ENCODE measurements around the gene C20orf202. TPM values are rescaled to one million over a fixed set of nuclear protein-coding genes. Genes with fewer than 3 reads are reported as not detected.
"Not testable (repeated sequence)": the region's sequence is repeated elsewhere in the genome, so short reads cannot be mapped to it uniquely, and the experiment has no call there.

C20orf202 gene
- total and polyA plus RNA-seq, 3 experiments from 2014 or later, result not detected

DNA sequence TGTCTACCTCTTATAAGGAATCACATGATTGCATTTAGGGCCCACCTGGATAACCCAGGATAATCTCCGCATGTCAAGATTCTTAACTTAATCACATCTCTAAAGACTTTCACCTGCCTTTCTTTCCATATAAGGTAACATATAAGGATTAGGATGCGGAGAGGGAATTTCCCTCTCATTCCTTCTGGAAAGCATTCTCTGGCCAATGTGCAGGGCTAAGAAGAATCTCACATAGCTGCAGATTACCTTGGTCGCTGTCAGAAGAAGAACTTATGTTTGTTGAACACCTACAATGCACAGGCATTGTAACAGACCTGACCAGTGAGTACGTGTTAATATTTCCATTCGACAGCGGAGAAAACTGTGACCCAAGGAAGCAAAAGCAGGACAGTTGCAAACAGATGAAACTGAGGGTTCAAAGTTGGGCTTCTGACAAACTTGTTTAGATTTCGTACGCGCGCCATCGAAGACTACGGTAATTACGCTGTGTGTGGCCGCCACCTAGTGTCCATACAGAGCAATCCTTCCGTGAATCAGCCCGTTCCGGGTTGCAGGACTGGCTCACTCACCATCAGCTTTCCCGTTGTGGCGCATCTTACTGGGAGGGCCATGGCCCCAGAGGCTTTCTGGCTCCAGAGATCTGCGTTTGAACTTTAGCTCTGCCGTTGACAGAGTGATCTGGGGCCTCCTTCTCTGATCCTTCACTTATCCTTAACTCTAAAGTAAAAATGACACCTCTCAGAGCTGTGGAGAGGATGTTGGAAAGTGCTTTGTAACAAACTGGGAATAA lies 9.5 kb downstream of the C20orf202 start:
- H3K9me3 Mint-ChIP-seq, result no peaks in the 10 kb centered on the region
- H3K36me3 ChIP-seq (ENCODE audit: insufficient read depth, low read length), result no peaks in the 10 kb centered on the region
- H3K27me3 Mint-ChIP-seq, result peaks cover 9 to 21% of the 10 kb centered on the region in 2 donors
- no peaks in the 10 kb centered on the region for H3K27me3 ChIP-seq (ENCODE audit: insufficient read depth, low read length, poor library complexity, severe bottlenecking)
- no peaks in the 10 kb centered on the region for H3K9me3 ChIP-seq (ENCODE audit: low read length)
- H3K36me3 Mint-ChIP-seq, result no peaks in the 10 kb centered on the region
- peaks cover 14 to 21% (median 17%) of the 10 kb centered on the region in 3 donors for H3K4me1 Mint-ChIP-seq
- H3K4me3 ChIP-seq (ENCODE audit: low read length), result no peak overlapping the region
- CTCF ChIA-PET, result interaction anchor here (0.9 to 2.0 kb wide), 12 partner anchors 11 to 564 kb away, joined by 3 to 6 read pairs (median 3); partner anchors contain the start of genes RAD21L1 and TMEM74B
- H3K27ac Mint-ChIP-seq, result no peak overlapping the region
- POLR2A ChIA-PET, result no interaction called here
- peak overlapping the region in 3 of 7 donors; percentile 1 to 27 (median 5) for H3K4me3 Mint-ChIP-seq
- no peak overlapping the region for H3K27ac ChIP-seq (ENCODE audit: low read depth, low read length)
- peak; percentile 33 to 73 (median 49) for DNase-seq
- peaks cover 33% of the 10 kb centered on the region for H3K4me1 ChIP-seq (ENCODE audit: insufficient read depth, low read length)

DNA sequence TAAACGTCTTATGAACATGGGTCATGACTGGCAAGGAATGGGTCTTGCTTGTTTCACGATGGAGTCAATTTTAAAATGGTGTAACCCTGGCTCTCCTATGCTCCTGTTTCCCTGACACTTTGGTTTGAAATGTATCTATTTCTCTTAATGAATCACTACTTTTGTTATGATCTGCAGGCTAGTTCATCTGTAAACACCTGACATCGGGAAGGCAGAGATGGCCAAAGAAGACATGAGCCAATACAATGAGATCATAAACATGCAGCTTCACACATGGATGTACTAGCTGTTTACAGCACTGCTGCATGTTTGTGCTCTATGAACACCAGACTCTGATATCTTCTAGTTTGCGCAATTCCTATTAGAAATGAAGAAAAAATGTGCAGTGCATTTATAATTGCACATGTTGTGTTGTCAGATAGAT lies 11.6 kb downstream of the C20orf202 start:
- Histone ChIP-seq H3K4me3 (ENCODE audit: low read length) (no peak overlapping the region), H3K9me3 (ENCODE audit: low read length) (no peaks in the 10 kb centered on the region), H3K27ac (ENCODE audit: low read depth, low read length) (no peak overlapping the region), H3K36me3 (ENCODE audit: insufficient read depth, low read length) (no peaks in the 10 kb centered on the region), H3K4me1 (ENCODE audit: insufficient read depth, low read length) (peaks cover 34% of the 10 kb centered on the region), H3K27me3 (ENCODE audit: insufficient read depth, low read length, poor library complexity, severe bottlenecking) (no peaks in the 10 kb centered on the region)
- Mint-ChIP-seq H3K4me3 (no peak overlapping the region), H3K27ac (no peak overlapping the region), H3K9me3 (no peaks in the 10 kb centered on the region), H3K4me1 (peaks cover 14 to 21% (median 17%) of the 10 kb centered on the region in 3 donors), H3K27me3 (peaks cover 16 to 31% of the 10 kb centered on the region in 2 donors), H3K36me3 (no peaks in the 10 kb centered on the region)
- ChIA-PET CTCF (no interaction called here), POLR2A (no interaction called here)
- DNase-seq, result no peak

DNA sequence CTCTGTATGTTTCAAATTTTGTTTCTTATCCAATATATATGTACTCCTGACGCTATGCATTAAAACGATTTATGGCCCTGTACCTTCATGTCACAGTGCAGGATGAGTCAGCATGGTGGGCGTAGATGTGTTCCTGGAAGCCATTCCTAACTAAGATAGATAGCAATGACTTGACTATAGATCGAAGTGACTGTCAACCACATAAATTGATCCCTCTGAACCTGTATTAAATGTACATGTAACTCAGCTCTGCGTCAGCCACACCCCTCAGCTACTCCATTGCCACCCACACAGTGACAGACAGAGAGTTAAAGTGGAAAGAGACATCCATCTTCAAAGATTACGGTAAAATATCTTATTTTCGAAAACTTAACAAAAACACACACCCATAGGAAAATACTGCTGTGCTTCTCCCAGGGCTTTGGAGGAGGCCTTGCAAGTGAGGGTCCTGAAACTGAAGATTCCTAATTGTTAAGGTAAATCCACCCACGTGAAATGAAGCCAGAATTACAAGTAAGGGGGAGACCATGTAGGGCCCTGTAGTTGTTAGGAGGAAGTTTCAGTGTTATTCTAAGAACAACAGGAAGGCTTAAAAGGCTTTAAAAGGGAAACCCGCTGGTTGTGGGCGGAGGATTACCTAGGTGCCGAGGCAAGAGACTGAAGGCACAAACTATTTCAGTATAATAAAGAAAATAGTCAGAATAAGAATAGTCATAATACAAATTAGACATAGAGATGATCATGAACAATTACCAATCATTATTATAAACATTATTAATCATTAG lies 12.3 kb downstream of the C20orf202 start:
- peaks cover 34% of the 10 kb centered on the region for H3K4me1 ChIP-seq (ENCODE audit: insufficient read depth, low read length)
- Mint-ChIP-seq H3K9me3 (no peaks in the 10 kb centered on the region), H3K27ac (peak overlapping the region in 6 of 8 donors; percentile 27 to 91 (median 63)), H3K36me3 (no peaks in the 10 kb centered on the region), H3K4me3 (peak overlapping the region in 5 of 7 donors; percentile 2 to 59 (median 33)), H3K27me3 (peaks cover 16 to 31% of the 10 kb centered on the region in 2 donors), H3K4me1 (peaks cover 14 to 21% (median 17%) of the 10 kb centered on the region in 3 donors)
- no peaks in the 10 kb centered on the region for H3K27me3 ChIP-seq (ENCODE audit: insufficient read depth, low read length, poor library complexity, severe bottlenecking)
- H3K27ac ChIP-seq (ENCODE audit: low read depth, low read length), result peak overlapping the region; percentile 4
- CTCF ChIA-PET, result no interaction called here
- DNase-seq, result peak in 1 of 5 donors; percentile 43
- no peak overlapping the region for H3K4me3 ChIP-seq (ENCODE audit: low read length)
- no peaks in the 10 kb centered on the region for H3K36me3 ChIP-seq (ENCODE audit: insufficient read depth, low read length)
- POLR2A ChIA-PET, result no interaction called here
- H3K9me3 ChIP-seq (ENCODE audit: low read length), result no peaks in the 10 kb centered on the region

DNA sequence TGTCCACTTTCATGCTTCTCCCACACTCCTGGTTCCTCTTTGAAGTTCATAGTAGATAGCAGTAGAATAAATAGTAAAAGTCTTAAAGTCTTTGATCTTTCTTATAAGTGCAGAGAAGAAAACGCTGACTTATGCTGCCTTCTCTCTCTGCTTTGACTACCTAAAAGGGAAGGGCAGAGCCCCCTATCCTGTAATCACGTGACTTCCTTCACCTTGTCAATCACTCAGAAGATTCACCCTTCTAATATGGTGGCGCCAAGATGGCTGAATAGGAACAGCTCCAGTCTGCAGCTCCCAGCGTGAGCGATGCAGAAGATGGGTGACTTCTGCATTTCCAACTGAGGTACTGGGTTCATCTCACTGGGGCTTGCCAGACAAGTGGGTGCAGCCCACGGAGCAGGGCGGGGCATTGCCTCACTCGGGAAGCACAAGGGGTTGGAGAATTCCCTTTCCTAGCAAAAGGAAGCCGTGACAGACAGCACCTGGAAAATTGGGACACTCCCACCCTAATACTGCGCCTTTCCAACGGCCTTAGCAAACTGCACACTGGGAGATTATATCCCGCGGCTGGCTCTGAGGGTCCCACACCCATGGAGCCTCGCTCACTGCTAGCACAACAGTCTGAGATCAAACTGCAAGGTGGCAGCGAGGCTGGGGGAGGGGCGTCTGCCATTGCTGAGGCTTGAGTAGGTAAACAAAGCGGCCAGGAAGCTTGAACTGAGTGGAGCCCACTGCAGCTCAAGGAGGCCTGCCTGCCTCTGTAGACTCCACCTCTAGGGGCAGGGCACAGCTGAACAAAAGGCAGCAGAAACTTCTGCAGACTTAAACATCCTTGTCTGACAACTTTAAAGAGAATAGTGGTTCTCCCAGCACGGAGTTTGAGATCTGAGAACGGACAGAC lies 13.5 kb downstream of the C20orf202 start:
- Mint-ChIP-seq H3K4me3 (peak overlapping the region in 1 of 7 donors; percentile 49), H3K4me1 (peaks cover 14 to 21% (median 17%) of the 10 kb centered on the region in 3 donors), H3K27me3 (peaks cover 17 to 28% of the 10 kb centered on the region in 2 donors), H3K27ac (peak overlapping the region in 1 of 8 donors; percentile 5)
- H3K36me3 Mint-ChIP-seq; CTCF ChIA-PET; H3K9me3 ChIP-seq (ENCODE audit: low read length); H3K9me3 Mint-ChIP-seq; H3K36me3 ChIP-seq (ENCODE audit: insufficient read depth, low read length); H3K4me3 ChIP-seq (ENCODE audit: low read length); H3K27me3 ChIP-seq (ENCODE audit: insufficient read depth, low read length, poor library complexity, severe bottlenecking); POLR2A ChIA-PET; H3K27ac ChIP-seq (ENCODE audit: low read depth, low read length): not testable (repeated sequence)
- peak in 1 of 5 donors; percentile 37 for DNase-seq
- H3K4me1 ChIP-seq (ENCODE audit: insufficient read depth, low read length), result peaks cover 34% of the 10 kb centered on the region

DNA sequence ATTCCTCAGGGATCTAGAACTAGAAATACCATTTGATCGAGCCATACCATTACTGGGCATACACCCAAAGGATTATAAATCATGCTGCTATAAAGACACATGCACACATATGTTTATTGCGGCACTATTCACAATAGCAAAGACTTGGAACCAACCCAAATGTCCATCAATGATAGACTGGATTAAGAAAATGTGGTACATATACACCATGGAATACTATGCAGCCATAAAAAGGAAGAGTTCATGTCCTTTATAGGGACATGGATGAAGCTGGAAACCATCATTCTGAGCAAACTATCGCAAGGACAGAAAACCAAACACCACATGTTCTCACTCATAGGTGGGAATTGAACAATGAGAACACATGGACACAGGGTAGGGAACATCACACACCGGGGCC lies 19.5 kb downstream of the C20orf202 start:
- DNase-seq; H3K36me3 ChIP-seq (ENCODE audit: insufficient read depth, low read length); H3K36me3 Mint-ChIP-seq; H3K4me3 ChIP-seq (ENCODE audit: low read length); POLR2A ChIA-PET; H3K9me3 Mint-ChIP-seq; H3K4me1 ChIP-seq (ENCODE audit: insufficient read depth, low read length); H3K27ac ChIP-seq (ENCODE audit: low read depth, low read length); CTCF ChIA-PET; H3K9me3 ChIP-seq (ENCODE audit: low read length); H3K27me3 ChIP-seq (ENCODE audit: insufficient read depth, low read length, poor library complexity, severe bottlenecking): not testable (repeated sequence)
- peak overlapping the region in 1 of 7 donors; percentile 64 for H3K4me3 Mint-ChIP-seq
- peaks cover 14 to 20% of the 10 kb centered on the region in 2 donors for H3K27me3 Mint-ChIP-seq
- H3K4me1 Mint-ChIP-seq, result peaks cover 16 to 24% (median 16%) of the 10 kb centered on the region in 3 donors
- peak overlapping the region in 1 of 8 donors; percentile 43 for H3K27ac Mint-ChIP-seq

DNA sequence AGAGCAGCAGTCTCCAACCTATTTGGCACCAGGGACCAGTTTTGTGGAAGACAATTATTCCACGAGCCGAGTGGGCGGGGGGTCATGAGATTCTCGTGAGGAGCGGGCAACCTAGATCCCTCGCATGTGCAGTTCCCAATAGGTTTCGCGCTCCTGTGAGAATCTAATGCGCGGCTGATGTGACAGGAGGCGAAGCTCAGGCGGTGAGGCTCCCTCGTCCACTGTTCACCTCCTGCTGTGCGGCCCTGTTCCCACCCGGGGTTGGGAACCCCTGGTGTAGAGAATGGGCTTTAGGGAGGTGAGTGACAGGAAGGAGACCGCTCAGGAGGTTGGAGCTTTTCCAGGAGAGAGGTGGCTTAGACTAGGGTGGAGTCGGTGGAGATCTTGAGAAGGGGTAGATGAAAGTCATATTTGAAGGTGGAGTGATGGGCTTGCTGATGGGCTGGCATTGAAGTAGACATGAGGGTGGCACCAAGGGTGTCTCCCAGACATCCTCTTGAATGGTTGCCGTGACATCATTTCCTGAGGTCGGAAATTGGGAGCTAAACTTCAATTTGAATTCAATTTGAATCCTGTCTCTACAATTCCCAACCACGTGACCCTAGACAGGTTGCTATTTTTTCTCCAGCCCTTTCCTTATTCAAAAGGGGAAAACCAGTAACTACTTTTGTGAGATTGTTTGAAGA lies 21.1 kb downstream of the C20orf202 start:
- H3K9me3 ChIP-seq (ENCODE audit: low read length), result no peaks in the 10 kb centered on the region
- H3K27ac ChIP-seq (ENCODE audit: low read depth, low read length), result no peak overlapping the region
- Mint-ChIP-seq H3K27me3 (peaks cover 4 to 18% of the 10 kb centered on the region in 2 donors), H3K4me3 (peak overlapping the region; percentile 0 to 85 (median 49)), H3K9me3 (peaks cover 2 to 8% (median 3%) of the 10 kb centered on the region in 5 donors), H3K36me3 (no peaks in the 10 kb centered on the region), H3K4me1 (peaks cover 16 to 24% (median 16%) of the 10 kb centered on the region in 3 donors), H3K27ac (peak overlapping the region in 6 of 8 donors; percentile 7 to 86 (median 40))
- H3K36me3 ChIP-seq (ENCODE audit: insufficient read depth, low read length), result no peaks in the 10 kb centered on the region
- ChIA-PET POLR2A (interaction anchor here (0.8 kb wide), 1 partner anchor 26 kb away, joined by 3 read pairs; no protein-coding TSS in a partner anchor), CTCF (interaction anchor here (1.0 kb wide), 1 partner anchor 12 kb away, joined by 3 read pairs; no protein-coding TSS in a partner anchor)
- peaks cover 8% of the 10 kb centered on the region for H3K4me1 ChIP-seq (ENCODE audit: insufficient read depth, low read length)
- H3K27me3 ChIP-seq (ENCODE audit: insufficient read depth, low read length, poor library complexity, severe bottlenecking), result no peaks in the 10 kb centered on the region
- no peak overlapping the region for H3K4me3 ChIP-seq (ENCODE audit: low read length)
- DNase-seq, result no peak

DNA sequence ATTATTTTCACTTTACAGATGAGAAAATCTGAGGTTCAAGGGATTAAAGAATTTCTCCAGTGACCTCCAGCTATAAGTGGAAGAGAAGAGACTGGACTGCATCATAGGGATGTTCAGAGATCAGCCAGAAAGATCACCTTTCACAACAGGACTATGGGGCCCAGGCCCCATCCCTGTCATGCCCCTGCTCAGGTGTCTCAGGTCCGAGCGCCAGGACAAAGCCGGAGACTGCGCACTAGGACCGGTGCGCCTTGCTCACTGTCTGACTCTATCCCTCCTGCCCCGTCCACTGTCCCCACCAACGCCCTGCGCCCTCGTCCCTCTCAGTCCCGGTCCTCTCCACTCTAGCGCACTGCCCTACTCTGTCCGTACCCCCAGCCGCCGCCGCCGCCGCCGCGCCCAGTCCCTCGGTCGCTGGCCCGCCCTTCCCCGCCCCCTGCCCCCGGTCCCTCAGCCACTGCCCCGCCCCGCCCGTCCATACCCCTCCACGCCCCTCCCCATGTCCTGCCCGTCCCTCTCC lies 22.1 kb downstream of the C20orf202 start:
- no peak for DNase-seq
- peaks cover 2 to 8% (median 3%) of the 10 kb centered on the region in 5 donors for H3K9me3 Mint-ChIP-seq
- H3K4me3 ChIP-seq (ENCODE audit: low read length), result no peak overlapping the region
- POLR2A ChIA-PET, result interaction anchor here (0.8 kb wide), 1 partner anchor 25 kb away, joined by 3 read pairs; no protein-coding TSS in a partner anchor
- no peaks in the 10 kb centered on the region for H3K9me3 ChIP-seq (ENCODE audit: low read length)
- H3K36me3 ChIP-seq (ENCODE audit: insufficient read depth, low read length), result no peaks in the 10 kb centered on the region
- H3K27me3 Mint-ChIP-seq, result peaks cover 10 to 17% of the 10 kb centered on the region in 2 donors
- H3K36me3 Mint-ChIP-seq, result no peaks in the 10 kb centered on the region
- no peak overlapping the region for H3K27ac ChIP-seq (ENCODE audit: low read depth, low read length)
- H3K4me1 ChIP-seq (ENCODE audit: insufficient read depth, low read length), result peaks cover 8% of the 10 kb centered on the region
- peaks cover 16 to 24% (median 16%) of the 10 kb centered on the region in 3 donors for H3K4me1 Mint-ChIP-seq
- H3K27me3 ChIP-seq (ENCODE audit: insufficient read depth, low read length, poor library complexity, severe bottlenecking), result peaks cover 2% of the 10 kb centered on the region
- H3K27ac Mint-ChIP-seq, result peak overlapping the region in 5 of 8 donors; percentile 17 to 77 (median 62)
- H3K4me3 Mint-ChIP-seq, result peak overlapping the region; percentile 69 to 83 (median 76)
- CTCF ChIA-PET, result no interaction called here
